PC-3 (cell line): ENCODE measurements around the gene RETREG1. TPM values are rescaled to one million over a fixed set of nuclear protein-coding genes. Genes with fewer than 3 reads are reported as not detected.

Source experiments
- ATAC-seq: fragments of 200-7000 bp; cut with Tn5 transposase; 2 replicates; pipeline ENCODE4 v1.9.1; 2020; ENCODE audit warnings: mild to moderate bottlenecking, moderate library complexity
- BruUV-seq: library from RNA; stranded (reverse); fragments of 400-500 nt; replicated peaks from 2 replicates; lab custom pipeline; 2021; lab: Mats Ljungman, UMichigan
- CTCF ChIA-PET: fragments of 300-600 bp; sonication (Branson Sonifier 250); formaldehyde crosslinking; loops from one replicate; lab custom pipeline; 2022; ENCODE audit warnings: antibody characterized with exemption; lab: Charles Lee
- POLR2A ChIA-PET: fragments of 300-600 bp; sonication (Branson Sonifier 250); formaldehyde crosslinking; loops from one replicate; lab custom pipeline; 2022; ENCODE audit warnings: antibody characterized with exemption; ENCODE audit not compliant: unreplicated experiment; lab: Charles Lee
- DNase-seq: peaks from one replicate; pipeline ENCODE4 v3.0.0-alpha.2; 2015
- H2AFZ ChIP-seq: fragments of 300-600 bp; sonication (generic); 2 replicates; pipeline ENCODE4 v1.6.0; 2016; ENCODE audit warnings: antibody characterized with exemption, low read length
- H3F3A ChIP-seq: fragments of 300-600 bp; sonication (generic); one replicate; pipeline ENCODE4 v1.6.0; 2017; ENCODE audit warnings: antibody characterized with exemption, low read length, control low read depth, mild to moderate bottlenecking; ENCODE audit not compliant: unreplicated experiment
- H3K27ac ChIP-seq: fragments of 300-600 bp; sonication (generic); 2 replicates; pipeline ENCODE4 v1.5.1; 2016; ENCODE audit warnings: mild to moderate bottlenecking, low read length
- H3K27me3 ChIP-seq: fragments of 300-600 bp; sonication (generic); 2 replicates; pipeline ENCODE4 v1.6.1; 2016; ENCODE audit warnings: low read length, mixed read lengths
- H3K36me3 ChIP-seq: fragments of 300-600 bp; sonication (generic); 2 replicates; pipeline ENCODE4 v1.6.1; 2016; ENCODE audit warnings: low read depth, mixed run types, low read length, mixed read lengths
- H3K4me1 ChIP-seq: fragments of 300-600 bp; sonication (generic); 2 replicates; pipeline ENCODE4 v1.5.1; 2016; ENCODE audit warnings: low read length; ENCODE audit not compliant: insufficient read depth
- H3K4me2 ChIP-seq: fragments of 300-600 bp; sonication (generic); 2 replicates; pipeline ENCODE4 v1.6.0; 2016; ENCODE audit warnings: low read length
- H3K4me3 ChIP-seq: fragments of 300-600 bp; sonication (generic); 2 replicates; pipeline ENCODE4 v1.5.1; 2016; ENCODE audit warnings: mild to moderate bottlenecking, low read length, mixed read lengths
- H3K79me2 ChIP-seq: fragments of 300-600 bp; sonication (generic); 2 replicates; pipeline ENCODE4 v1.6.1; 2017; ENCODE audit warnings: low read length, mixed read lengths
- H3K9ac ChIP-seq: fragments of 300-600 bp; sonication (generic); 2 replicates; pipeline ENCODE4 v1.6.0; 2016; ENCODE audit warnings: mild to moderate bottlenecking, low read length
- H3K9me2 ChIP-seq: fragments of 300-600 bp; sonication (generic); replicated peaks from 2 replicates; pipeline ENCODE4 v1.6.1; 2016; ENCODE audit warnings: mixed run types, low read length, mixed read lengths
- H3K9me3 ChIP-seq: fragments of 300-600 bp; sonication (generic); 2 replicates; pipeline ENCODE4 v1.6.1; 2016; ENCODE audit warnings: low read length, mixed read lengths
- H4K20me1 ChIP-seq: fragments of 300-600 bp; sonication (generic); 2 replicates; pipeline ENCODE4 v1.6.1; 2016; ENCODE audit warnings: low read length, mixed read lengths
- CTCF ChIP-seq: fragments of 300-600 bp; sonication (generic); conservative IDR thresholded peaks from 2 replicates; pipeline ENCODE4 v1.5.1; 2017; ENCODE audit warnings: antibody characterized with exemption, low read depth, mild to moderate bottlenecking, low read length
- EZH2 ChIP-seq: fragments of 300-600 bp; sonication (generic); IDR thresholded peaks from one replicate; pipeline ENCODE4 v1.6.1; 2017; ENCODE audit warnings: antibody characterized with exemption, mild to moderate bottlenecking, low read length; ENCODE audit not compliant: unreplicated experiment
- EZH2phosphoT487 ChIP-seq: fragments of 300-600 bp; sonication (generic); IDR thresholded peaks from 2 replicates; pipeline ENCODE4 v1.6.1; 2018; ENCODE audit warnings: mild to moderate bottlenecking, antibody characterized with exemption, low read length, borderline replicate concordance
- intact Hi-C: fragments of 100-400 bp; cut with micrococcal nuclease; formaldehyde crosslinking; loops from 2 replicates; pipeline ENCODE4 v1.9.0; 2023
- total RNA-seq: library from RNA; depleted of rRNA; stranded (reverse); fragments of >200 nt; gene quantifications from 2 replicates; pipeline ENCODE4 v1.2.3, GENCODE V29; 2014

The RETREG1 gene
- total RNA-seq, 1 experiment from 2014 or later, result 1.7 TPM

GRCh38 chr5:16665601-16666000 lies 48.8 kb upstream of the RETREG1 start:
- intact Hi-C loops, result no loop called here
- BruUV-seq, result TSS peak; percentile 59
- Histone ChIP-seq H3K4me3 (no peak overlapping the region), H3F3A (no peaks in the 10 kb centered on the region), H4K20me1 (no peaks in the 10 kb centered on the region), H3K27me3 (no peaks in the 10 kb centered on the region), H2AFZ (no peak overlapping the region), H3K27ac (no peak overlapping the region), H3K9me2 (no peaks in the 10 kb centered on the region), H3K4me2 (no peak overlapping the region), H3K36me3 (peaks cover 46% of the 10 kb centered on the region), H3K4me1 (no peaks in the 10 kb centered on the region), H3K9ac (no peak overlapping the region), H3K9me3 (no peaks in the 10 kb centered on the region), H3K79me2 (no peaks in the 10 kb centered on the region)
- ChIA-PET CTCF (no interaction called here), POLR2A (no interaction called here)
- no peak for TF ChIP-seq CTCF
- no peak for TF ChIP-seq EZH2phosphoT487
- no peak for TF ChIP-seq EZH2
- no peak for ATAC-seq
- no peak for DNase-seq

DNA sequence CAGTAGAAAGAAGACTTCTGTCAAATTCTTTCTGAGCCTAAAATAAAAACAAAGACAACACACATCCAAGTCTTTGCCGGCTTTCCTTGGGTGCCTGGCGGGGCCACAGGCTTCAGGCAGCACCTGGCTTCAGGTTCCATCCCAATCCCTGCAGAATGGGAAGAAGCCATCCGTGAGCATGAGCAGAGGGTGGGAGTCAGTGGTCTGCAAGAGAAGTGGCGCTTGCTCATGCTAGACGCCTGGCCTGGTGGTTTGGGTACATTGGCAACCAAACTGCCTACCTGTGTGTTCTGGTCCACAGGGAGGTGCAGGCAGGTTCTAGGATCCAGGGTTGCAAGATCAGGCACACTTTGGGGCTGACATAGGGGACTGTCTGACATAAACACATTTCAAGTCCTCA lies 47.6 kb upstream of the RETREG1 start:
- no TSS peak for BruUV-seq
- ATAC-seq, result no peak
- Histone ChIP-seq H3K9ac (no peak overlapping the region), H2AFZ (no peak overlapping the region), H3K4me3 (no peak overlapping the region), H3K4me1 (no peaks in the 10 kb centered on the region), H3K4me2 (no peak overlapping the region), H3K9me2 (no peaks in the 10 kb centered on the region), H3K9me3 (no peaks in the 10 kb centered on the region), H3F3A (no peaks in the 10 kb centered on the region), H3K27me3 (no peaks in the 10 kb centered on the region), H3K79me2 (no peaks in the 10 kb centered on the region), H4K20me1 (no peaks in the 10 kb centered on the region), H3K36me3 (peaks cover 36% of the 10 kb centered on the region), H3K27ac (no peak overlapping the region)
- intact Hi-C loops, result no loop called here
- POLR2A ChIA-PET, result no interaction called here
- no peak for DNase-seq
- CTCF ChIA-PET, result no interaction called here
- TF ChIP-seq EZH2phosphoT487 (no peak), EZH2 (no peak), CTCF (no peak)

DNA sequence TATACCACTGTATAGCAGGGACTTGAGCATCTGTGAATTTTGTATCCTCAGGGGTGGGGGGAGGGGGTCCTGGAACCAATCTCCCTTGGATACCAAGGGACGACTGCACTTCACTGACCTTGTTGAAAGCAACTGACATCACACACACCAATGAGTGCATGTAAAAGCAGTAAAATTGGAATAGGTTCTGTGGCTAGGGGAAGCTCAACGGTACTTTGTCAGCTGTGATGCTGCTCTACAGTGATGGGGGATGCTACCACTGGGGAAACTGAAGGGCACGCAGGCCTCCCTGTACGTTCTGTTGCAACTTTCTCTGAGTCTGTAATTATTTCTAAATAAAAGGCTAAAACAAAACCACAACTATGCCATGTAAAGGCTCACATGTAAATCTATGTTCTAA lies 47.0 kb upstream of the RETREG1 start:
- no peak for DNase-seq
- no peaks in the 10 kb centered on the region for H4K20me1 ChIP-seq
- no TSS peak for BruUV-seq
- H3K4me3 ChIP-seq, result no peak overlapping the region
- no peaks in the 10 kb centered on the region for H3K9me3 ChIP-seq
- intact Hi-C loops, result no loop called here
- no peak for TF ChIP-seq EZH2phosphoT487
- TF ChIP-seq CTCF, result no peak
- no peak for TF ChIP-seq EZH2
- H2AFZ ChIP-seq, result no peak overlapping the region
- H3K79me2 ChIP-seq, result no peaks in the 10 kb centered on the region
- no peaks in the 10 kb centered on the region for H3K9me2 ChIP-seq
- ATAC-seq, result no peak
- H3K4me2 ChIP-seq, result no peak overlapping the region
- no peaks in the 10 kb centered on the region for H3K27me3 ChIP-seq
- H3F3A ChIP-seq, result no peaks in the 10 kb centered on the region
- H3K4me1 ChIP-seq, result no peaks in the 10 kb centered on the region
- H3K9ac ChIP-seq, result no peak overlapping the region
- POLR2A ChIA-PET, result interaction anchor here (0.6 kb wide), 1 partner anchor 181 kb away, joined by 4 read pairs; no protein-coding TSS in a partner anchor
- no peak overlapping the region for H3K27ac ChIP-seq
- peaks cover 35% of the 10 kb centered on the region for H3K36me3 ChIP-seq
- CTCF ChIA-PET, result no interaction called here
